PFSK-1 (cell line): ENCODE results near the gene IKBKE.

ENCODE experiments used
- FOXP2 ChIP-seq: optimal IDR thresholded peaks from 2 replicates; pipeline ENCODE3; 2011; ENCODE audit warnings: borderline replicate concordance, control low read depth, inconsistent platforms; ENCODE audit not compliant: insufficient read depth; ENCODE audit errors: extremely low read length, extremely low read depth
- POLR2AphosphoS5 ChIP-seq: IDR thresholded peaks from 2 replicates; pipeline ENCODE4 v1.6.1; 2012; ENCODE audit warnings: low read depth, mild to moderate bottlenecking, control low read depth, low read length, moderate library complexity
- REST ChIP-seq, 2 experiments: IDR thresholded peaks; 2 replicates each; pipeline versions ENCODE4 v1.6.1 to v1.8.0; 2011 to 2012; ENCODE audit warnings: low read depth in 2 of 2, low read length in 2 of 2, control low read depth in 1 of 2, inconsistent platforms in 1 of 2, mild to moderate bottlenecking in 1 of 2, moderate library complexity in 1 of 2; ENCODE audit not compliant: insufficient read depth in 1 of 2
- SIN3A ChIP-seq: IDR thresholded peaks from 2 replicates; pipeline ENCODE4 v1.6.1; 2012; ENCODE audit warnings: mild to moderate bottlenecking, low read length, moderate library complexity, borderline replicate concordance; ENCODE audit not compliant: insufficient read depth
- TAF1 ChIP-seq: IDR thresholded peaks from 2 replicates; pipeline ENCODE4 v1.6.1; 2012; ENCODE audit warnings: low read length, control low read depth, borderline replicate concordance; ENCODE audit not compliant: insufficient read depth

The IKBKE gene

GRCh38 chr1:206516728-206516990, 46.4 kb downstream of the IKBKE start:
- no peak for TF ChIP-seq FOXP2
- TF ChIP-seq POLR2AphosphoS5, result no peak
- no peak for TF ChIP-seq SIN3A
- no peak for TF ChIP-seq REST (IDR thresholded peaks at IDR 0.05; ENCODE audit: insufficient read depth in 1 of 2, low read depth in 2 of 2, low read length in 2 of 2)
- TF ChIP-seq TAF1, result no peak

GRCh38 chr1:206517784-206518183, 47.5 kb downstream of the IKBKE start:
- TF ChIP-seq TAF1, result no peak
- TF ChIP-seq REST (IDR thresholded peaks at IDR 0.05; ENCODE audit: insufficient read depth in 1 of 2, low read depth in 2 of 2, low read length in 2 of 2), result no peak
- no peak for TF ChIP-seq FOXP2
- no peak for TF ChIP-seq SIN3A
- no peak for TF ChIP-seq POLR2AphosphoS5

GRCh38 chr1:206518206-206518605, 47.9 kb downstream of the IKBKE start:
- TF ChIP-seq FOXP2 (no peak), REST (IDR thresholded peaks at IDR 0.05; ENCODE audit: insufficient read depth in 1 of 2, low read depth in 2 of 2, low read length in 2 of 2) (no peak), POLR2AphosphoS5 (no peak), TAF1 (no peak), SIN3A (no peak)

GRCh38 chr1:206518743-206519142, 48.5 kb downstream of the IKBKE start:
- no peak for TF ChIP-seq POLR2AphosphoS5

GRCh38 chr1:206521127-206521526, 50.9 kb downstream of the IKBKE start:
- no peak for TF ChIP-seq REST (IDR thresholded peaks at IDR 0.05; ENCODE audit: insufficient read depth in 1 of 2, low read depth in 2 of 2, low read length in 2 of 2)
- TF ChIP-seq FOXP2, result no peak
- TF ChIP-seq POLR2AphosphoS5, result no peak
- TF ChIP-seq SIN3A, result no peak
- TF ChIP-seq TAF1, result no peak
